ENCODE data around the gene TIMM50. TPM values are rescaled to one million over a fixed set of nuclear protein-coding genes. Genes with fewer than 3 reads are reported as not detected.

TIMM50 gene
- 10 to 100 TPM; 45.9 to 46.0 TPM for total RNA-seq

DNA sequence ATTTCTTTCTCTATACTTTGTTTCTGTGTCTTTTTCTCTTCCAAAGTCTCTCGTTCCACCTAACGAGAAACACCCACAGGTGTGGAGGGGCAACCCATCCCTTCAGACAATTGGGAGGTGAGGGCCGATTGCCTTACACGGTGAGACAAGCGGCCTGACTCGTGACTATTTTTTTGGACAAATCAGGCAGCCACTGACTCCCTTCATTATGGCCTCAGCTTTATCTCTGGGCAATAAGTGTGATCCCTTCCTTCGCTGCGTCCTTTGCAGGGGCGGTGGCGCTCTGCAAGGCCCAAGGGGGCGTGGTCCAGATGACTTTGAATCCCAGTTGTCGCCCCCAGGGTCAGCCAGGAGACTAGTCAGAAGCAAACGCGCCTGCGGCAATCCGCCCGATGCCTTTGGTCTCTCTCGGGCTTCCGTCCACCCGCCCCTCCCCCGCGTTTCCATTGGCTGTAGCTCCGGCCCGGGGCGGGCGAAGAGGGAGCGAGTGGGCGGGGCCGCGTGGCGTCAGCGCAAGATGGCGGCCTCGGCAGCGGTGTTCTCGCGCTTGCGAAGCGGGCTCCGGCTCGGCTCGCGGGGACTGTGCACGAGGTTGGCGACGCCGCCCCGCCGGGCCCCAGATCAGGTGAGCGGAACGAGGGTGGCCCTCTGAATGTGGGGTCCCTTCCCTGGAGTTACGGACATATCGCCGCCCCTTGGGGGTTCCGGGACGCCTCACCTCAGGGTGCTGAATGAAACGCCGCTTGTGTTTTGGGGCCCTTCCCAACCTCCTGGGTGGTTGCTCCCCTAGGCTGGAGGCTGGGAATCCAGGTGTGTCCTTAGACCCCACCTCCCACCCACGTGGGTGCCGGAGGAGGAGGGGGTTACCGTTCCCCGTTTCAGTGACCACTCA is at the start of gene TIMM50:
TSS of gene TIMM50 (plus strand) at position 502 of the 892 bp plus-strand sequence. CDS start at position 518, 16 bp downstream.

DNA sequence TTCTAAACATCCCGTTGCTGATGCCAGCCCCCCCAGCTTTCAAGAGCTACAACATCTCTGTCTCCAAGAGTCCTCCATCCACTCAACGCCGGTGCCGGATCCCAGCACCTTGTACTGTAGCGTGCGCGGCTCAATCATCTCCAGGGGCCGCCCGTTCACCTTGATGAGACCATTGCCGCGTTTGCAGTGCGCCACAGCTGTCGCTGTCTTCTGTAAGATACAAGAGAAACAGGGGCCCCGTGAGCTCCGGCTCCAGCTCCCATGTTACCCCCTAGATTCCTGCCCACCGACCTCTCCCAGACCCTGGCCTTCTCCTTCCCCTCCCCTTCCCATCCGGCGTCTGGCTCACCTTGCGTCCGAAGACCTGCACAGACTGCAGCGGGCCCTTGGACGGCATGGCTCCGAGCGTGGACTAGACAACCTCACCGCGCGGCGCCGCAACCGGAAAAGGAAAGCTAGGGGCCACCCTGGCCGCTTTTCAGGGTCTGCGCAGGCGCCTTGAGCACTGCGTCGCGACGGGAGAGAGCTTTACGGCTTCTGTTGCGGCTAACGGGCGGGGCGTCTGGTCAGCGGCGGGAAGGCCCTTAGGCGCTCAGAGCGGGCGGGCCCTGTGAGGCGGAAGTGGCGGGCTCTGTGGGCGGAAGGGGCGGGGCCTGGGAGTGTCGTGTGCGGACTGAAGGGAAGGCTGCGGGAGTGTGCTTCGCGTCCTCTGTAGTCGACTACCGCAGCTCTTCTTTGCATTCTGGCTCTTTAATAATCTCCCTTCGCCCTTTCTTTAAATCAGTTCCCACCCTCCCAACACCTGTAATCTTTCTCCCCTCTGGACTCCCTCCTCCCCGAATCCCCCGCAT is 44.9 kb upstream of the TIMM50 start, which contains the start of gene RPS16:
TSS of gene RPS16 (minus strand) at position 451 of the 851 bp plus-strand sequence. CDS start at position 397, 54 bp downstream.

GRCh38 chr19:39445196-39446111 is 35.2 kb upstream of the TIMM50 start, which contains the start of gene SUPT5H:
SUPT5H (plus strand) TSS chr19:39445582; CDS start chr19:39445891, 309 bp downstream.

DNA sequence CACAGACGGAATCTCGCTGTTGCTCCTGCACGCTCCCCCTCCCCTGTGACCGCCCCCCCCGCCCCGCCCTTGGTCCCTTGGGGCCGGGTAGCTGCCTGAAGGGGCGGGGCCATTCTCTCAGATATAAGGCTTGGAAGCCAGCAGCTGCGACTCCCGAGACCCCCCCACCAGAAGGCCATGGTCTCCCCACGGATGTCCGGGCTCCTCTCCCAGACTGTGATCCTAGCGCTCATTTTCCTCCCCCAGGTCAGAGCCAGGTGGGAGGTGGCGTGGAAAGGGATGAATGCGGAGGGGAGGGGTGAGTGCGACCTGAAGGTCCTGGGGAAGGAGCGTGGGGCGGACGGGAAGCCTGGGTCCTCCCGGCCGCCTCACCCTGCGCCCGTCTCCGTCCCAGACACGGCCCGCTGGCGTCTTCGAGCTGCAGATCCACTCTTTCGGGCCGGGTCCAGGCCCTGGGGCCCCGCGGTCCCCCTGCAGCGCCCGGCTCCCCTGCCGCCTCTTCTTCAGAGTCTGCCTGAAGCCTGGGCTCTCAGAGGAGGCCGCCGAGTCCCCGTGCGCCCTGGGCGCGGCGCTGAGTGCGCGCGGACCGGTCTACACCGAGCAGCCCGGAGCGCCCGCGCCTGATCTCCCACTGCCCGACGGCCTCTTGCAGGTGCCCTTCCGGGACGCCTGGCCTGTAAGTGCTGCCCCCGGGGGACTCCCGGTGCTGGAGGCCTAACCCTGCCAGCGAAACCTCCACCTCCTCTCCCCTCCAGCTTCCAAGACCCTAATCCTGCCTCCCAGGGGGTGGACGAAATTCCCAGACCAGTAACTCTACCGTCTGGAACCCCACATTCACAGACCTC is 18.4 kb downstream of the TIMM50 start, which contains the start of gene DLL3:
TSS of gene DLL3 (plus strand) at position 150 of the 845 bp plus-strand sequence. CDS start at position 178, 28 bp downstream.

GRCh38 chr19:39514840-39515550 is 34.4 kb downstream of the TIMM50 start, which contains the start of gene SELENOV:
SELENOV (plus strand) TSS chr19:39515139; CDS start chr19:39515213, 74 bp downstream.

GRCh38 chr19:39532233-39533002 is 51.8 kb downstream of the TIMM50 start, which contains the start of gene EID2B:
EID2B (minus strand) TSS chr19:39532852; CDS start chr19:39532802, 50 bp downstream.

GRCh38 chr19:39539518-39540332 is 59.1 kb downstream of the TIMM50 start, which contains the start of gene EID2:
EID2 (minus strand) TSS chr19:39540161; CDS start chr19:39540079, 82 bp downstream.

Other genes with a start within 250 kb of the TIMM50 start
- gene IFNL3, start 235.8 kb upstream of the TIMM50 start, total RNA-seq, result not detected
- gene IFNL4, start 232.0 kb upstream of the TIMM50 start, total RNA-seq, result not detected
- gene IFNL2, start 212.4 kb upstream of the TIMM50 start, total RNA-seq, result not detected
- not detected for gene IFNL1, start 184.4 kb upstream of the TIMM50 start, total RNA-seq
- gene LRFN1, start 160.0 kb upstream of the TIMM50 start, total RNA-seq, result 1 to 10 TPM; 6.8 to 7.0 TPM
- gene GMFG, start 144.8 kb upstream of the TIMM50 start, total RNA-seq, result 100 to 1,000 TPM; 651 to 653 TPM
- gene SAMD4B, start 138.4 kb upstream of the TIMM50 start, total RNA-seq, result 10 to 100 TPM; 42.0 to 45.7 TPM
- gene PAF1, start 89.7 kb upstream of the TIMM50 start, total RNA-seq, result 10 to 100 TPM; 37.1 to 38.1 TPM
- 10 to 100 TPM; 29.7 to 30.1 TPM for gene MED29, start 89.5 kb upstream of the TIMM50 start, total RNA-seq
- gene ZFP36, start 74.0 kb upstream of the TIMM50 start, total RNA-seq, result 100 to 1,000 TPM; 112 to 120 TPM
- 10 to 100 TPM; 69.1 to 72.5 TPM for gene PLEKHG2, start 68.2 kb upstream of the TIMM50 start, total RNA-seq
- 1,000 to 10,000 TPM; 3,249 to 3,348 TPM for gene RPS16, start 44.9 kb upstream of the TIMM50 start, total RNA-seq
- gene SUPT5H, start 35.3 kb upstream of the TIMM50 start, total RNA-seq, result 100 to 1,000 TPM; 145 to 151 TPM
- under 1 TPM; 0.10 to 0.14 TPM for gene DLL3, start 18.1 kb downstream of the TIMM50 start, total RNA-seq
- not detected for gene SELENOV, start 34.3 kb downstream of the TIMM50 start, total RNA-seq
- 1 to 10 TPM; 4.2 to 4.7 TPM for gene EID2B, start 52.0 kb downstream of the TIMM50 start, total RNA-seq
- gene EID2, start 59.3 kb downstream of the TIMM50 start, total RNA-seq, result 10 to 100 TPM; 18.3 to 18.5 TPM
- not detected for gene LGALS13, start 121.7 kb downstream of the TIMM50 start, total RNA-seq
- gene LGALS16, start 175.1 kb downstream of the TIMM50 start, total RNA-seq, result not detected
- gene LGALS14, start 223.6 kb downstream of the TIMM50 start, total RNA-seq, result under 1 TPM in 1 of 2 experiments, not detected in 1; 0.83 TPM

Measured in activated naive CD4-positive, alpha-beta T cell treated with anti-CD3 and anti-CD28 coated beads, Interleukin-2, amount 10 ng/mL, durations not matched to agents 5 hours and 36 hours (primary cell).